H1 (cell line): Measurements from ENCODE around the gene CDYL. TPM values are rescaled to one million over a fixed set of nuclear protein-coding genes. Genes with fewer than 3 reads are reported as not detected.

ENCODE experiments used
- CTCF ChIA-PET: fragments of 300-600 bp; sonication (Branson Sonifier 250); formaldehyde crosslinking; loops from one replicate; lab custom pipeline; 2021; ENCODE audit not compliant: partially characterized antibody; lab: Charles Lee
- POLR2A ChIA-PET: fragments of 300-600 bp; sonication (Branson Sonifier 250); formaldehyde crosslinking; loops from one replicate; lab custom pipeline; 2021; ENCODE audit warnings: inconsistent platforms; ENCODE audit not compliant: partially characterized antibody; lab: Charles Lee
- DNase-seq, 2 experiments: peaks; one replicate each; pipeline versions ENCODE4 v3.0.0 to v3.0.0-alpha.2; 2010 to 2022; ENCODE audit warnings: low spot score in 2 of 2, low read depth in 1 of 2, mixed read lengths in 1 of 2
- FAIRE-seq: peaks from 2 replicates; lab custom pipeline; 2011; peaks lifted over from hg19 to GRCh38; lab: Jason Lieb, UNC
- H2AFZ ChIP-seq: 2 replicates; pipeline ENCODE4 v1.8.1; 2012; ENCODE audit warnings: low read length, inconsistent platforms
- H2AK5ac ChIP-seq: 2 replicates; pipeline ENCODE4 v1.6.1; 2013; ENCODE audit warnings: low read depth, low read length
- H2BK120ac ChIP-seq: replicated peaks from 2 replicates; pipeline ENCODE3; 2013; ENCODE audit warnings: low read depth, low read length, inconsistent platforms
- H2BK12ac ChIP-seq: 2 replicates; pipeline ENCODE4 v1.6.1; 2013; ENCODE audit warnings: low read depth, low read length
- H2BK15ac ChIP-seq: 2 replicates; pipeline ENCODE4 v1.6.1; 2013; ENCODE audit warnings: low read length
- H2BK20ac ChIP-seq: 2 replicates; pipeline ENCODE4 v1.6.1; 2013; ENCODE audit warnings: low read length
- H2BK5ac ChIP-seq: 2 replicates; pipeline ENCODE4 v1.6.1; 2013; ENCODE audit warnings: low read depth, low read length
- H3K14ac ChIP-seq: 2 replicates; pipeline ENCODE4 v1.6.1; 2013; ENCODE audit warnings: inconsistent platforms; ENCODE audit not compliant: insufficient read length
- H3K18ac ChIP-seq: 2 replicates; pipeline ENCODE4 v1.6.1; 2013; ENCODE audit warnings: low read length; ENCODE audit errors: extremely low read depth
- H3K23ac ChIP-seq: 2 replicates; pipeline ENCODE4 v1.6.1; 2013; ENCODE audit warnings: inconsistent platforms; ENCODE audit not compliant: insufficient read length
- H3K23me2 ChIP-seq: 2 replicates; pipeline ENCODE4 v1.6.1; 2013; ENCODE audit warnings: low read depth, low read length
- H3K27ac ChIP-seq: 2 replicates; pipeline ENCODE4 v1.6.1; 2011; ENCODE audit warnings: low read depth, low read length, inconsistent platforms
- H3K27me3 ChIP-seq, 4 experiments: replicated peaks in 1 of 4; 1 replicate in 1 of 4; 2 replicates in 3 of 4; pipeline versions ENCODE4 v1.6.1 to v1.8.1; 2011 to 2013; ENCODE audit warnings: low read length in 3 of 4, mild to moderate bottlenecking in 3 of 4, inconsistent platforms in 2 of 4, mixed read lengths in 2 of 4, moderate library complexity in 1 of 4; ENCODE audit not compliant: control insufficient read depth in 3 of 4, insufficient read depth in 3 of 4; ENCODE audit errors: extremely low read depth in 1 of 4
- H3K36me3 ChIP-seq, 4 experiments: 2 replicates each; pipeline versions ENCODE4 v1.6.1 to v1.8.1; 2011 to 2013; ENCODE audit warnings: mild to moderate bottlenecking in 4 of 4, low read length in 3 of 4, moderate library complexity in 2 of 4, control low read depth in 1 of 4, inconsistent platforms in 1 of 4; ENCODE audit not compliant: insufficient read depth in 4 of 4, control insufficient read depth in 2 of 4
- H3K4ac ChIP-seq: replicated peaks from 2 replicates; pipeline ENCODE3; 2013; ENCODE audit warnings: low read length, low read depth, mixed read lengths, inconsistent platforms; ENCODE audit not compliant: insufficient read length
- H3K4me1 ChIP-seq, 4 experiments: replicated peaks in 1 of 4; 1 replicate in 1 of 4; 2 replicates in 3 of 4; pipeline versions ENCODE4 v1.6.1 to v1.8.1; 2011 to 2013; ENCODE audit warnings: low read length in 3 of 4, inconsistent platforms in 2 of 4, mixed read lengths in 1 of 4; ENCODE audit not compliant: insufficient read depth in 4 of 4, control insufficient read depth in 3 of 4
- H3K4me2 ChIP-seq, 2 experiments: 2 replicates each; pipeline versions ENCODE4 v1.6.1 to v1.8.1; 2011 to 2013; ENCODE audit warnings: low read depth in 2 of 2, low read length in 2 of 2, control low read depth in 1 of 2, inconsistent platforms in 1 of 2, mild to moderate bottlenecking in 1 of 2; ENCODE audit not compliant: insufficient read depth in 1 of 2
- H3K4me3 ChIP-seq, 4 experiments: fragments of 200-600, 300-600 bp in 1 of 4; sonication (generic), shearing (Covaris generic), sonication (Bioruptor Twin) in 1 of 4; 2 replicates each; pipeline versions ENCODE4 v1.5.1 to v1.8.1; 2011 to 2016; ENCODE audit warnings: low read length in 4 of 4, low read depth in 3 of 4, control low read depth in 2 of 4, inconsistent platforms in 2 of 4, mild to moderate bottlenecking in 2 of 4, mixed read lengths in 1 of 4, moderate library complexity in 1 of 4; ENCODE audit not compliant: insufficient read depth in 2 of 4; ENCODE audit errors: extremely low read depth in 1 of 4
- H3K56ac ChIP-seq: replicated peaks from 2 replicates; pipeline ENCODE3; 2013; ENCODE audit warnings: low read depth, mild to moderate bottlenecking, mixed read lengths, low read length, inconsistent platforms; ENCODE audit not compliant: insufficient read length
- H3K79me1 ChIP-seq: 2 replicates; pipeline ENCODE4 v1.6.1; 2013; ENCODE audit warnings: low read depth, low read length, control low read depth
- H3K79me2 ChIP-seq, 2 experiments: 2 replicates each; pipeline versions ENCODE4 v1.6.1 to v1.8.1; 2012 to 2013; ENCODE audit warnings: low read length in 2 of 2, mild to moderate bottlenecking in 2 of 2, inconsistent platforms in 1 of 2; ENCODE audit not compliant: insufficient read depth in 2 of 2, control insufficient read depth in 1 of 2
- H3K9ac ChIP-seq, 4 experiments: replicated peaks in 1 of 4; 1 replicate in 1 of 4; 2 replicates in 3 of 4; pipeline versions ENCODE4 v1.6.1 to v1.8.1; 2011 to 2013; ENCODE audit warnings: low read depth in 3 of 4, low read length in 3 of 4, control low read depth in 2 of 4, mild to moderate bottlenecking in 2 of 4, moderate library complexity in 2 of 4, inconsistent platforms in 1 of 4; ENCODE audit errors: extremely low read depth in 1 of 4
- H3K9me3 ChIP-seq, 2 experiments: 2 replicates each; pipeline versions ENCODE4 v1.6.1 to v1.8.1; 2012 to 2013; ENCODE audit warnings: mild to moderate bottlenecking in 2 of 2, moderate library complexity in 2 of 2, control low read depth in 1 of 2, inconsistent platforms in 1 of 2, low read depth in 1 of 2, low read length in 1 of 2, mixed read lengths in 1 of 2; ENCODE audit not compliant: insufficient read depth in 2 of 2
- H4K20me1 ChIP-seq, 2 experiments: replicated peaks in 1 of 2; 2 replicates each; pipeline versions ENCODE3 to v1.8.1; 2011 to 2013; ENCODE audit warnings: inconsistent platforms in 2 of 2, low read length in 2 of 2, mild to moderate bottlenecking in 1 of 2; ENCODE audit not compliant: insufficient read depth in 2 of 2, control insufficient read depth in 1 of 2
- H4K5ac ChIP-seq: 2 replicates; pipeline ENCODE4 v1.6.1; 2013; ENCODE audit warnings: low read length, low read depth, mixed read lengths, inconsistent platforms; ENCODE audit not compliant: insufficient read length
- H4K8ac ChIP-seq: 2 replicates; pipeline ENCODE4 v1.8.0; 2013; ENCODE audit warnings: mild to moderate bottlenecking, moderate library complexity, low read length, inconsistent platforms; ENCODE audit not compliant: insufficient read depth; ENCODE audit errors: extremely low read depth
- H4K91ac ChIP-seq: replicated peaks from 2 replicates; pipeline ENCODE3; 2013; ENCODE audit warnings: low read length, mixed read lengths, inconsistent platforms; ENCODE audit not compliant: insufficient read length
- E2F6 ChIP-seq: IDR thresholded peaks from 2 replicates; pipeline ENCODE4 v1.6.1; 2012; ENCODE audit warnings: inconsistent platforms
- EGR1 ChIP-seq: IDR thresholded peaks from 2 replicates; pipeline ENCODE4 v1.6.1; 2011; ENCODE audit warnings: low read depth, low read length, borderline replicate concordance
- KDM4A ChIP-seq: IDR thresholded peaks from one replicate; pipeline ENCODE4 v1.7.1; 2012; ENCODE audit warnings: low read depth, mild to moderate bottlenecking, moderate library complexity, low read length, inconsistent platforms; ENCODE audit not compliant: severe bottlenecking
- PHF8 ChIP-seq: fragments of 200-600 bp; sonication (generic); conservative IDR thresholded peaks from 2 replicates; pipeline ENCODE4 v1.7.1; 2012; ENCODE audit warnings: low read depth, mild to moderate bottlenecking, inconsistent platforms, low read length, moderate library complexity
- POLR2A ChIP-seq, 2 experiments: IDR thresholded peaks; 1 replicate in 1 of 2; 2 replicates in 1 of 2; pipeline ENCODE4 v1.6.1; 2011; ENCODE audit warnings: low read depth in 2 of 2, low read length in 2 of 2, mild to moderate bottlenecking in 2 of 2; ENCODE audit errors: control extremely low read depth in 1 of 2
- POU5F1 ChIP-seq: IDR thresholded peaks from 2 replicates; pipeline ENCODE4 v1.6.1; 2011; ENCODE audit warnings: low read depth, mild to moderate bottlenecking, low read length, moderate library complexity
- RAD21 ChIP-seq, 2 experiments: IDR thresholded peaks in 1 of 2; conservative IDR thresholded peaks in 1 of 2; 2 replicates each; pipeline ENCODE4 v1.6.1; 2011; ENCODE audit warnings: low read depth in 2 of 2, low read length in 2 of 2, improper control_type of control experiment in 1 of 2, inconsistent platforms in 1 of 2, mild to moderate bottlenecking in 1 of 2, moderate library complexity in 1 of 2
- RBBP5 ChIP-seq: IDR thresholded peaks from 2 replicates; pipeline ENCODE4 v1.7.1; 2012; ENCODE audit warnings: low read depth, mild to moderate bottlenecking, inconsistent platforms, low read length, moderate library complexity, borderline replicate concordance
- SIN3A ChIP-seq, 2 experiments: IDR thresholded peaks in 1 of 2; conservative IDR thresholded peaks in 1 of 2; 2 replicates each; pipeline ENCODE4 v1.6.1; 2011 to 2012; ENCODE audit warnings: low read length in 2 of 2, improper control_type of control experiment in 1 of 2, low read depth in 1 of 2, mild to moderate bottlenecking in 1 of 2
- SIRT6 ChIP-seq: IDR thresholded peaks from one replicate; pipeline ENCODE4 v1.7.1; 2012; ENCODE audit warnings: low read length, inconsistent platforms
- USF2 ChIP-seq: IDR thresholded peaks from 2 replicates; pipeline ENCODE4 v1.6.1; 2011; ENCODE audit warnings: low read length, improper control_type of control experiment
- WGBS, 2 experiments: shearing (Covaris generic) in 1 of 2; methylation state at CpG; one replicate each; pipeline versions ENCODE4 v1.1.6 to v1.1.7; 2013 to 2015; ENCODE audit warnings: low lambda C conversion rate in 2 of 2, mixed read lengths in 2 of 2, inconsistent platforms in 1 of 2, low coverage in 1 of 2, missing lambda C conversion rate in 1 of 2; ENCODE audit not compliant: insufficient replicate concordance in 2 of 2, insufficient coverage in 1 of 2, insufficient read length in 1 of 2; ENCODE audit errors: extremely low coverage in 1 of 2, missing lambda C conversion rate in 1 of 2; 5-methylcytosine and 5-hydroxymethylcytosine counted together
- polyA plus RNA-seq, 7 experiments: library from polyadenylated mRNA; depleted of rRNA in 3 of 7; stranded (reverse) in 5 of 7; unstranded in 2 of 7; fragments of >200 nt in 5 of 7; fragments of 200-250 nt in 2 of 7; gene quantifications; 1 replicate in 5 of 7; 2 replicates in 1 of 7; 4 replicates in 1 of 7; pipeline versions ENCODE4 v1.2.1 to v1.2.3, GENCODE V29; 2011 to 2013; ENCODE audit warnings: missing spikeins in 2 of 7, mixed read lengths in 2 of 7
- total RNA-seq: library from RNA; stranded (reverse); fragmentation: NEBNext Ultra II Directional; extraction: Animal tissue kit (Norgen Biotek cat#: 25700); gene quantifications from 2 replicates; pipeline ENCODE4 v1.2.1, GENCODE V29; 2021

Gene CDYL
- total and polyA plus RNA-seq, 2 of the 8 experiments (the other 6 are each of a cell fraction or from before 2014, with no cell fraction given) = 56.4 to 119 TPM

GRCh38 chr6:4950076-4950475, 173.9 kb downstream of the CDYL start:
- no peak overlapping the region for H3K23ac ChIP-seq
- no peak overlapping the region for H3K4me2 ChIP-seq
- peaks cover 3 to 23% of the 10 kb centered on the region in 2 experiments for H4K20me1 ChIP-seq
- H2BK20ac ChIP-seq = no peak overlapping the region
- H3K36me3 ChIP-seq = peaks cover 4 to 55% (median 24%) of the 10 kb centered on the region in 4 experiments
- no peak overlapping the region for H4K91ac ChIP-seq
- H2BK120ac ChIP-seq = no peak overlapping the region
- no peak overlapping the region for H3K56ac ChIP-seq
- H2AK5ac ChIP-seq = no peak overlapping the region
- no peak overlapping the region for H3K18ac ChIP-seq
- H3K9me3 ChIP-seq = no peaks in the 10 kb centered on the region
- H3K27me3 ChIP-seq = no peaks in the 10 kb centered on the region
- H3K4ac ChIP-seq = no peak overlapping the region
- no peak overlapping the region for H3K4me3 ChIP-seq
- 88% methylated on average over 11 of the region's 11 CpGs; no CpG with 5 or more reads in 1 of the 2 experiments for WGBS, 2 experiments
- no peak overlapping the region for H4K5ac ChIP-seq
- H3K9ac ChIP-seq = no peak overlapping the region
- no peak for DNase-seq
- H2BK15ac ChIP-seq = no peak overlapping the region
- H3K27ac ChIP-seq = no peak overlapping the region
- no peaks in the 10 kb centered on the region for H3K23me2 ChIP-seq
- H3K14ac ChIP-seq = no peak overlapping the region
- H3K79me1 ChIP-seq = peaks cover 5% of the 10 kb centered on the region
- no peak for FAIRE-seq
- no peak overlapping the region for H2BK5ac ChIP-seq
- peaks cover 0 to 3% of the 10 kb centered on the region in 2 experiments; a peak in 1 of 4 replicates for H3K79me2 ChIP-seq
- H3K4me1 ChIP-seq = peaks cover 3 to 22% (median 6%) of the 10 kb centered on the region in 4 experiments
- no peak overlapping the region for H2BK12ac ChIP-seq
- no peak overlapping the region for H4K8ac ChIP-seq
- POLR2A ChIA-PET = no interaction called here
- CTCF ChIA-PET = interaction anchor here (0.7 to 1.6 kb wide), 4 partner anchors 7 to 1130 kb away, joined by 3 to 6 read pairs (median 4); no protein-coding TSS in a partner anchor
- no peak overlapping the region for H2AFZ ChIP-seq
- TF ChIP-seq POLR2A (IDR thresholded peaks at IDR 0.05; ENCODE audit: control extremely low read depth in 1 of 2, low read depth in 2 of 2, low read length in 2 of 2) (no peak), SIRT6 (no peak), RAD21 (IDR thresholded peaks at IDR 0.05 in 1 of 2, conservative IDR thresholded peaks at IDR 0.05 in 1 of 2; ENCODE audit: low read depth in 2 of 2, low read length in 2 of 2) (no peak; a peak in 1 of 4 replicates), SIN3A (conservative IDR thresholded peaks at IDR 0.05 in 1 of 2, IDR thresholded peaks at IDR 0.05 in 1 of 2; ENCODE audit: low read depth in 1 of 2, low read length in 2 of 2) (no peak), RBBP5 (no peak), EGR1 (no peak), KDM4A (no peak), POU5F1 (no peak), PHF8 (no peak), E2F6 (peak; percentile 79), USF2 (no peak)
